Astrocyte (in vitro differentiated cells and primary cell): ENCODE results near the gene LRRC7. TPM values are rescaled to one million over a fixed set of nuclear protein-coding genes. Genes with fewer than 3 reads are reported as not detected.

Source experiments
- DNase-seq: peaks from one replicate; pipeline ENCODE4 v3.0.0-alpha.2; 2010; ENCODE audit warnings: low read depth
- FAIRE-seq: peaks from 2 replicates; lab custom pipeline; 2011; peaks lifted over from hg19 to GRCh38; lab: Jason Lieb, UNC
- H2AFZ ChIP-seq: 2 replicates; pipeline ENCODE4 v1.6.0; 2012; ENCODE audit warnings: low read depth, low read length, inconsistent platforms
- H3K27ac ChIP-seq: 2 replicates; pipeline ENCODE4 v1.5.1; 2011; ENCODE audit warnings: low read depth, low read length, inconsistent platforms
- H3K27me3 ChIP-seq: 2 replicates; pipeline ENCODE4 v1.6.0; 2011; ENCODE audit warnings: low read length, inconsistent platforms; ENCODE audit not compliant: insufficient read depth
- H3K36me3 ChIP-seq: 2 replicates; pipeline ENCODE4 v1.5.1; 2011; ENCODE audit warnings: low read length, inconsistent platforms; ENCODE audit not compliant: insufficient read depth
- H3K4me1 ChIP-seq: 2 replicates; pipeline ENCODE4 v1.5.1; 2011; ENCODE audit warnings: low read length, inconsistent platforms; ENCODE audit not compliant: insufficient read depth
- H3K4me2 ChIP-seq: 2 replicates; pipeline ENCODE4 v1.6.0; 2012; ENCODE audit warnings: low read length, inconsistent platforms
- H3K4me3 ChIP-seq: 2 replicates; pipeline ENCODE4 v1.5.1; 2011; ENCODE audit warnings: low read depth, mild to moderate bottlenecking, low read length, inconsistent platforms; ENCODE audit not compliant: insufficient read depth
- H3K79me2 ChIP-seq: 2 replicates; pipeline ENCODE4 v1.6.0; 2012; ENCODE audit warnings: mild to moderate bottlenecking, low read length, inconsistent platforms; ENCODE audit not compliant: insufficient read depth
- H3K9ac ChIP-seq: 2 replicates; pipeline ENCODE4 v1.6.0; 2012; ENCODE audit warnings: mild to moderate bottlenecking, low read length, inconsistent platforms
- H3K9me3 ChIP-seq: 2 replicates; pipeline ENCODE4 v1.5.1; 2012; ENCODE audit warnings: low read depth, mild to moderate bottlenecking, low read length, inconsistent platforms; ENCODE audit not compliant: insufficient read depth
- H4K20me1 ChIP-seq: 2 replicates; pipeline ENCODE4 v1.6.0; 2012; ENCODE audit warnings: low read length, inconsistent platforms; ENCODE audit not compliant: insufficient read depth
- H3K27ac Mint-ChIP-seq: one replicate; pipeline ENCODE4 v1.8.0; 2021; ENCODE audit warnings: mild to moderate bottlenecking, mixed read lengths; ENCODE audit not compliant: unreplicated experiment
- H3K27me3 Mint-ChIP-seq: one replicate; pipeline ENCODE4 v1.8.0; 2021; ENCODE audit warnings: low read depth, mixed read lengths; ENCODE audit not compliant: unreplicated experiment
- H3K36me3 Mint-ChIP-seq: one replicate; pipeline ENCODE4 v1.8.0; 2021; ENCODE audit warnings: low read depth, mixed read lengths; ENCODE audit not compliant: unreplicated experiment
- H3K4me1 Mint-ChIP-seq: one replicate; pipeline ENCODE4 v1.8.0; 2021; ENCODE audit warnings: low read depth, mixed read lengths; ENCODE audit not compliant: unreplicated experiment
- H3K4me3 Mint-ChIP-seq: one replicate; pipeline ENCODE4 v1.8.0; 2021; ENCODE audit warnings: mild to moderate bottlenecking, moderate library complexity, mixed read lengths; ENCODE audit not compliant: unreplicated experiment
- H3K9me3 Mint-ChIP-seq: one replicate; pipeline ENCODE4 v1.8.0; 2021; ENCODE audit warnings: mild to moderate bottlenecking, mixed read lengths; ENCODE audit not compliant: unreplicated experiment
- EZH2 ChIP-seq: IDR thresholded peaks from 2 replicates; pipeline ENCODE4 v1.6.1; 2012; ENCODE audit warnings: mild to moderate bottlenecking, low read length, inconsistent platforms; ENCODE audit not compliant: insufficient read depth
- total RNA-seq: library from RNA; stranded (reverse); gene quantifications from 2 replicates; pipeline ENCODE4 v1.2.1, GENCODE V29; 2021
- TF ChIP-seq, protein P1 (sequence below): IDR thresholded peaks from 2 replicates; pipeline ENCODE4 v1.5.1; 2011; ENCODE audit warnings: low read depth, mild to moderate bottlenecking, inconsistent platforms, low read length, moderate library complexity; ENCODE audit not compliant: insufficient read depth

The LRRC7 gene
- total RNA-seq, 1 donor from 2014 or later = 0.27 TPM

- Histone ChIP-seq H3K4me2 (no peak overlapping the region), H2AFZ (no peak overlapping the region), H3K9me3 (no peaks in the 10 kb centered on the region), H3K9ac (no peak overlapping the region), H3K27me3 (no peaks in the 10 kb centered on the region), H3K79me2 (no peaks in the 10 kb centered on the region), H3K36me3 (no peaks in the 10 kb centered on the region), H3K4me3 (no peak overlapping the region), H3K4me1 (no peaks in the 10 kb centered on the region), H3K27ac (no peak overlapping the region), H4K20me1 (no peaks in the 10 kb centered on the region)
- TF ChIP-seq, protein P1, sequence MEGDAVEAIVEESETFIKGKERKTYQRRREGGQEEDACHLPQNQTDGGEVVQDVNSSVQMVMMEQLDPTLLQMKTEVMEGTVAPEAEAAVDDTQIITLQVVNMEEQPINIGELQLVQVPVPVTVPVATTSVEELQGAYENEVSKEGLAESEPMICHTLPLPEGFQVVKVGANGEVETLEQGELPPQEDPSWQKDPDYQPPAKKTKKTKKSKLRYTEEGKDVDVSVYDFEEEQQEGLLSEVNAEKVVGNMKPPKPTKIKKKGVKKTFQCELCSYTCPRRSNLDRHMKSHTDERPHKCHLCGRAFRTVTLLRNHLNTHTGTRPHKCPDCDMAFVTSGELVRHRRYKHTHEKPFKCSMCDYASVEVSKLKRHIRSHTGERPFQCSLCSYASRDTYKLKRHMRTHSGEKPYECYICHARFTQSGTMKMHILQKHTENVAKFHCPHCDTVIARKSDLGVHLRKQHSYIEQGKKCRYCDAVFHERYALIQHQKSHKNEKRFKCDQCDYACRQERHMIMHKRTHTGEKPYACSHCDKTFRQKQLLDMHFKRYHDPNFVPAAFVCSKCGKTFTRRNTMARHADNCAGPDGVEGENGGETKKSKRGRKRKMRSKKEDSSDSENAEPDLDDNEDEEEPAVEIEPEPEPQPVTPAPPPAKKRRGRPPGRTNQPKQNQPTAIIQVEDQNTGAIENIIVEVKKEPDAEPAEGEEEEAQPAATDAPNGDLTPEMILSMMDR = no peak
- TF ChIP-seq EZH2 = no peak
- Mint-ChIP-seq H3K36me3 (no peaks in the 10 kb centered on the region), H3K4me1 (peaks cover 3% of the 10 kb centered on the region), H3K27ac (no peak overlapping the region), H3K4me3 (no peak overlapping the region), H3K9me3 (no peaks in the 10 kb centered on the region), H3K27me3 (no peaks in the 10 kb centered on the region)
- FAIRE-seq (no peak), DNase-seq (no peak)
Measured at GRCh38 chr1:69991644-69992043, 423.9 kb downstream of the LRRC7 start.

- no peak overlapping the region for H3K4me2 ChIP-seq
- Mint-ChIP-seq H3K36me3 (no peaks in the 10 kb centered on the region), H3K27ac (no peak overlapping the region), H3K4me1 (peaks cover 3% of the 10 kb centered on the region), H3K27me3 (no peaks in the 10 kb centered on the region), H3K9me3 (no peaks in the 10 kb centered on the region), H3K4me3 (no peak overlapping the region)
- FAIRE-seq (no peak), DNase-seq (no peak)
- no peaks in the 10 kb centered on the region for H3K79me2 ChIP-seq
- H3K9ac ChIP-seq = no peak overlapping the region
- H3K4me3 ChIP-seq = no peak overlapping the region
- no peaks in the 10 kb centered on the region for H3K4me1 ChIP-seq
- no peaks in the 10 kb centered on the region for H4K20me1 ChIP-seq
- no peak for TF ChIP-seq EZH2
- TF ChIP-seq, protein P1 = no peak
- no peaks in the 10 kb centered on the region for H3K27me3 ChIP-seq
- H3K36me3 ChIP-seq = no peaks in the 10 kb centered on the region
- no peak overlapping the region for H3K27ac ChIP-seq
- no peak overlapping the region for H2AFZ ChIP-seq
- H3K9me3 ChIP-seq = no peaks in the 10 kb centered on the region
Measured at GRCh38 chr1:69992594-69992993, 424.9 kb downstream of the LRRC7 start.

- Mint-ChIP-seq H3K36me3 (no peaks in the 10 kb centered on the region), H3K4me1 (peaks cover 3% of the 10 kb centered on the region), H3K27me3 (no peaks in the 10 kb centered on the region), H3K4me3 (no peak overlapping the region), H3K27ac (no peak overlapping the region), H3K9me3 (no peaks in the 10 kb centered on the region)
- no peaks in the 10 kb centered on the region for H3K4me1 ChIP-seq
- no peaks in the 10 kb centered on the region for H3K9me3 ChIP-seq
- DNase-seq (no peak), FAIRE-seq (no peak)
- H3K79me2 ChIP-seq = no peaks in the 10 kb centered on the region
- no peak overlapping the region for H2AFZ ChIP-seq
- H3K27me3 ChIP-seq = no peaks in the 10 kb centered on the region
- no peaks in the 10 kb centered on the region for H4K20me1 ChIP-seq
- H3K36me3 ChIP-seq = no peaks in the 10 kb centered on the region
- no peak overlapping the region for H3K4me2 ChIP-seq
- no peak overlapping the region for H3K27ac ChIP-seq
- no peak overlapping the region for H3K9ac ChIP-seq
- TF ChIP-seq, protein P1 = no peak
- TF ChIP-seq EZH2 = no peak
- no peak overlapping the region for H3K4me3 ChIP-seq
Measured at GRCh38 chr1:69993810-69994209, 426.1 kb downstream of the LRRC7 start.
